Measurements from ENCODE around the gene PHF21B. TPM values are rescaled to one million over a fixed set of nuclear protein-coding genes. Genes with fewer than 3 reads are reported as not detected.

Gene PHF21B
- polyA plus RNA-seq, 1 donor (not counting 4 experiments of a cell fraction or from before 2014, with no cell fraction given), result not detected

GRCh38 chr22:44940130-44940529, 69.7 kb downstream of the PHF21B start:
- H3K27me3 ChIP-seq (ENCODE audit: control insufficient read depth, extremely low read depth, insufficient read depth, low read length), result peaks cover 41% of the 10 kb centered on the region

GRCh38 chr22:44939451-44939850, 70.4 kb downstream of the PHF21B start:
- Histone ChIP-seq H4K20me1 (ENCODE audit: control insufficient read depth, extremely low read depth, insufficient read depth, low read length) (no peaks in the 10 kb centered on the region), H3K27me3 (ENCODE audit: control insufficient read depth, extremely low read depth, insufficient read depth, low read length) (peaks cover 34% of the 10 kb centered on the region), H3K4me3 (ENCODE audit: control insufficient read depth in 2 of 3, extremely low read depth in 1 of 3, insufficient read depth in 2 of 3, low read depth in 1 of 3, low read length in 3 of 3) (no peak overlapping the region), H2AFZ (ENCODE audit: control insufficient read depth, low read length) (no peak overlapping the region), H3K9me3 (ENCODE audit: control insufficient read depth, low read depth, low read length) (no peaks in the 10 kb centered on the region), H3K4me2 (ENCODE audit: control insufficient read depth, extremely low read depth, insufficient read depth, low read depth, low read length) (no peak overlapping the region), H3K27ac (ENCODE audit: control insufficient read depth, insufficient read depth, low read length) (no peak overlapping the region), H3K36me3 (ENCODE audit: control insufficient read depth in 2 of 2, extremely low read depth in 1 of 2, insufficient read depth in 2 of 2, low read length in 2 of 2) (no peaks in the 10 kb centered on the region), H3K4me1 (ENCODE audit: control insufficient read depth, extremely low read depth, insufficient read depth, low read length) (no peaks in the 10 kb centered on the region), H3K9ac (ENCODE audit: control insufficient read depth, extremely low read depth, insufficient read depth, low read length) (no peak overlapping the region), H3K9me1 (ENCODE audit: control insufficient read depth, extremely low read depth, insufficient read depth, low read length) (no peaks in the 10 kb centered on the region), H3K79me2 (ENCODE audit: control insufficient read depth, insufficient read depth, low read length) (no peaks in the 10 kb centered on the region)
- dilution Hi-C loops (cut with MboI; ENCODE audit: extremely low pct_ligation_motif_present, low sequenced_read_pairs), result no loop called here
- DNase-seq (ENCODE audit: low read depth, low spot score), result no peak
- FAIRE-seq, result no peak
- no peak for TF ChIP-seq CTCF (optimal IDR thresholded peaks at IDR 0.05 in 1 of 3, IDR thresholded peaks at IDR 0.05 in 1 of 3, conservative IDR thresholded peaks at IDR 0.05 in 1 of 3; ENCODE audit: extremely low read depth in 1 of 3, insufficient read depth in 2 of 3, low read length in 3 of 3)
- no peak for TF ChIP-seq EZH2 (IDR thresholded peaks at IDR 0.05; ENCODE audit: low read length)

More at GRCh38 chr22:44940130-44940529, 69.7 kb downstream of the PHF21B start:
- dilution Hi-C loops (cut with MboI; ENCODE audit: extremely low pct_ligation_motif_present, low sequenced_read_pairs), result no loop called here
- no peak for FAIRE-seq
- Histone ChIP-seq H2AFZ (ENCODE audit: control insufficient read depth, low read length) (no peak overlapping the region), H4K20me1 (ENCODE audit: control insufficient read depth, extremely low read depth, insufficient read depth, low read length) (no peaks in the 10 kb centered on the region), H3K27ac (ENCODE audit: control insufficient read depth, insufficient read depth, low read length) (no peak overlapping the region), H3K9me3 (ENCODE audit: control insufficient read depth, low read depth, low read length) (no peaks in the 10 kb centered on the region), H3K4me2 (ENCODE audit: control insufficient read depth, extremely low read depth, insufficient read depth, low read depth, low read length) (no peak overlapping the region), H3K4me1 (ENCODE audit: control insufficient read depth, extremely low read depth, insufficient read depth, low read length) (no peaks in the 10 kb centered on the region), H3K9me1 (ENCODE audit: control insufficient read depth, extremely low read depth, insufficient read depth, low read length) (no peaks in the 10 kb centered on the region), H3K79me2 (ENCODE audit: control insufficient read depth, insufficient read depth, low read length) (no peaks in the 10 kb centered on the region), H3K36me3 (ENCODE audit: control insufficient read depth in 2 of 2, extremely low read depth in 1 of 2, insufficient read depth in 2 of 2, low read length in 2 of 2) (no peaks in the 10 kb centered on the region), H3K9ac (ENCODE audit: control insufficient read depth, extremely low read depth, insufficient read depth, low read length) (no peak overlapping the region), H3K4me3 (ENCODE audit: control insufficient read depth in 2 of 3, extremely low read depth in 1 of 3, insufficient read depth in 2 of 3, low read depth in 1 of 3, low read length in 3 of 3) (no peak overlapping the region)
- DNase-seq (ENCODE audit: low read depth, low spot score), result no peak
- no peak for TF ChIP-seq EZH2 (IDR thresholded peaks at IDR 0.05; ENCODE audit: low read length)
- TF ChIP-seq CTCF (optimal IDR thresholded peaks at IDR 0.05 in 1 of 3, IDR thresholded peaks at IDR 0.05 in 1 of 3, conservative IDR thresholded peaks at IDR 0.05 in 1 of 3; ENCODE audit: extremely low read depth in 1 of 3, insufficient read depth in 2 of 3, low read length in 3 of 3), result no peak

All from keratinocyte (primary cell).